ENCODE results near the gene POSTN.

POSTN gene

GRCh38 chr13:37616131-37616530 lies 17.6 kb upstream of the POSTN start:
- Histone ChIP-seq H3K36me3 (replicated peaks; ENCODE audit: low read depth, low read length) (no peaks in the 10 kb centered on the region), H2AFZ (ENCODE audit: low read depth, low read length) (no peak overlapping the region), H3K9ac (ENCODE audit: low read length) (no peak overlapping the region), H3K9me3 (ENCODE audit: insufficient read depth, low read length) (no peaks in the 10 kb centered on the region), H3K4me2 (ENCODE audit: low read length) (no peak overlapping the region), H3K27ac (ENCODE audit: low read length) (no peak overlapping the region), H3K4me1 (ENCODE audit: low read length) (no peaks in the 10 kb centered on the region), H3K4me3 (ENCODE audit: low read length) (no peak overlapping the region), H4K20me1 (ENCODE audit: insufficient read depth, low read length) (no peaks in the 10 kb centered on the region), H3K27me3 (ENCODE audit: low read depth, low read length) (peaks cover 5% of the 10 kb centered on the region), H3K79me2 (ENCODE audit: low read length) (no peaks in the 10 kb centered on the region)
- TF ChIP-seq EZH2phosphoT487 (IDR thresholded peaks at IDR 0.05; ENCODE audit: low read depth) (no peak), CTCF (IDR thresholded peaks at IDR 0.05; ENCODE audit: low read depth, low read length) (no peak)

GRCh38 chr13:37615276-37615675 lies 16.7 kb upstream of the POSTN start:
- H3K36me3 ChIP-seq (replicated peaks; ENCODE audit: low read depth, low read length) = no peaks in the 10 kb centered on the region
- H3K27me3 ChIP-seq (ENCODE audit: low read depth, low read length) = peaks cover 5% of the 10 kb centered on the region
- no peaks in the 10 kb centered on the region for H3K4me1 ChIP-seq (ENCODE audit: low read length)
- no peak overlapping the region for H2AFZ ChIP-seq (ENCODE audit: low read depth, low read length)
- H3K9ac ChIP-seq (ENCODE audit: low read length) = no peak overlapping the region
- no peaks in the 10 kb centered on the region for H3K79me2 ChIP-seq (ENCODE audit: low read length)
- H3K27ac ChIP-seq (ENCODE audit: low read length) = no peak overlapping the region
- no peaks in the 10 kb centered on the region for H4K20me1 ChIP-seq (ENCODE audit: insufficient read depth, low read length)
- H3K4me3 ChIP-seq (ENCODE audit: low read length) = no peak overlapping the region
- no peak overlapping the region for H3K4me2 ChIP-seq (ENCODE audit: low read length)
- TF ChIP-seq CTCF (IDR thresholded peaks at IDR 0.05; ENCODE audit: low read depth, low read length) = no peak
- no peak for TF ChIP-seq EZH2phosphoT487 (IDR thresholded peaks at IDR 0.05; ENCODE audit: low read depth)
- H3K9me3 ChIP-seq (ENCODE audit: insufficient read depth, low read length) = no peaks in the 10 kb centered on the region

- Histone ChIP-seq H3K4me2 (ENCODE audit: low read length) (no peak overlapping the region), H3K9me3 (ENCODE audit: insufficient read depth, low read length) (no peaks in the 10 kb centered on the region), H3K27ac (ENCODE audit: low read length) (no peak overlapping the region), H3K4me1 (ENCODE audit: low read length) (peaks cover 6% of the 10 kb centered on the region), H4K20me1 (ENCODE audit: insufficient read depth, low read length) (no peaks in the 10 kb centered on the region), H3K27me3 (ENCODE audit: low read depth, low read length) (peaks cover 5% of the 10 kb centered on the region), H3K9ac (ENCODE audit: low read length) (no peak overlapping the region), H3K36me3 (replicated peaks; ENCODE audit: low read depth, low read length) (no peaks in the 10 kb centered on the region), H3K4me3 (ENCODE audit: low read length) (no peak overlapping the region), H2AFZ (ENCODE audit: low read depth, low read length) (no peak overlapping the region), H3K79me2 (ENCODE audit: low read length) (no peaks in the 10 kb centered on the region)
- TF ChIP-seq CTCF (IDR thresholded peaks at IDR 0.05; ENCODE audit: low read depth, low read length) (no peak), EZH2phosphoT487 (IDR thresholded peaks at IDR 0.05; ENCODE audit: low read depth) (no peak)
Measured at GRCh38 chr13:37613638-37614037, 15.1 kb upstream of the POSTN start.

GRCh38 chr13:37613236-37613635 lies 14.7 kb upstream of the POSTN start:
- Histone ChIP-seq H3K4me1 (ENCODE audit: low read length) (peaks cover 6% of the 10 kb centered on the region), H4K20me1 (ENCODE audit: insufficient read depth, low read length) (no peaks in the 10 kb centered on the region), H2AFZ (ENCODE audit: low read depth, low read length) (no peak overlapping the region), H3K9ac (ENCODE audit: low read length) (no peak overlapping the region), H3K9me3 (ENCODE audit: insufficient read depth, low read length) (no peaks in the 10 kb centered on the region), H3K79me2 (ENCODE audit: low read length) (no peaks in the 10 kb centered on the region), H3K4me3 (ENCODE audit: low read length) (no peak overlapping the region), H3K27me3 (ENCODE audit: low read depth, low read length) (peaks cover 5% of the 10 kb centered on the region), H3K4me2 (ENCODE audit: low read length) (no peak overlapping the region), H3K27ac (ENCODE audit: low read length) (no peak overlapping the region), H3K36me3 (replicated peaks; ENCODE audit: low read depth, low read length) (no peaks in the 10 kb centered on the region)
- TF ChIP-seq CTCF (IDR thresholded peaks at IDR 0.05; ENCODE audit: low read depth, low read length) = no peak

Data from OCI-LY3 (cell line).